GM18511 (cell line): ENCODE results near the gene SPNS3.

Experiments used
- ATAC-seq: cut with Tn5 transposase; IDR thresholded peaks from one replicate; pipeline ENCODE4 v1.9.1; 2021; ENCODE audit warnings: mild to moderate bottlenecking, moderate library complexity; ENCODE audit not compliant: unreplicated experiment

SPNS3 gene

GRCh38 chr17:4523946-4524345 lies 90.2 kb downstream of the SPNS3 start:
- ATAC-seq, result no peak

- no peak for ATAC-seq
Observed at GRCh38 chr17:4525691-4526397, 92.1 kb downstream of the SPNS3 start.

DNA sequence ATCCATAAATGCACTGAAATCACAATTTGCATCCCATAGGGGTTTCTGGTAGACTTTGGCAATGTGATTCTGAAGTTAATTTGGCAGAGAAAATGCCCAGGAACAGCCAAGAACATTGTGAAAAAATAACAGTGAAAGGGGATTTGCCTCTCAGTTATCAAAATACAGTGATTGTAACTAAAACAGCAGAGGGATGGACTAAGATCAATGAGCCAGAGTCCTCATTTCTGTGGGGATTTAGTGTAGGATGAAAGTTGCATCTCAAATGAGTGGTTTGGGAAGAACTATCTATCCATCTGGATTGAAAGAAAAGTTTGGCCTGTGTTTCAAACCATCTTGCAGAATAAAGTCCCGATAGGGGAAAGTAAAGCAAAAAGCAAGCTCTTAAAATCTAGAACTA lies 93.4 kb downstream of the SPNS3 start:
- no peak for ATAC-seq

GRCh38 chr17:4527566-4528125 lies 93.9 kb downstream of the SPNS3 start:
- ATAC-seq, result no peak

GRCh38 chr17:4529533-4530152 lies 95.9 kb downstream of the SPNS3 start:
- no peak for ATAC-seq

DNA sequence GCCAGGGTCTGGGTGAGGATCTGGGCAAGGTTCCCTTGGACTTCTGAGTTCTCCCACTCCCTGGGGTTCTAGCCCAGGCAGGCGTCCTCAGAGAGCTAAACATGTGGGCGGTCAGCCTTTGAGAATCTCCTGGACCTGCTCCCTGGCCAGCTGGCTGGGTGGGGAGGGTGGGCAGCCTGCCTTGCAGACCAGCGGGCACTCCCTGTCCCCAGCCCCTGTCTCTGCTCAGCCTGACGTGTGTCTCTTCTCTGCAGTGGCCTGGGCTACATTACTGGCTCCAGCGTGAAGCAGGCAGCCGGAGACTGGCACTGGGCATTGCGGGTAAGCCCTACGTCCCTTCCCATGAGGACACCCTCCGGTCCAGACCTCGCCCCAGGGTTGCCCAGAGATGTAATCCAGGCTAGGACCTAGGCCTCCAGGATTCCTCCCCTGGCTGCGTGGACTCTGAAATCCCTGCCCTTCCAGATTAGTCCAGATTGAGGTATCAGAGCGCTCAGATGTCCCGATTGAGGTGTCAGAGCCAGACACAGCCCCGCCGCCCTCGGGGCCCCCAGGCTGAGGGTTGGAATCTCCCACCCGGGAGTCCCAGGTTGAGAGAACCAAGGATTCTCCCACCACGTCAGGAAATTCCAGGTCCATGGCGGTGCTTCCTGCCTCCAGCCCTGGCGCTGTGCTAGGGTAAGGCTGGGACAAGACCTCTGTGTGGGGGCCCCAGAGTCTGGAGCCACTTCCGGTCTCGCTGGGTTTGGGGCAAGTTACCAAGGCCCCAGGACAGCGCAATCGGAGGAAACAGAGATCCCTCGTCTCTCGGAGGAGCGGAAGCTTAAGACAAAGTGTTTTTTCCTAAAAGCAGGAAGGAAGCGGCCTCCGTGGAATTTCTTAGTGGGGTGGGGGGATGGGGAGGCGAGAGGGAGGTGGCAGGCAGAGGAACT lies 97.3 kb downstream of the SPNS3 start:
- no peak for ATAC-seq

DNA sequence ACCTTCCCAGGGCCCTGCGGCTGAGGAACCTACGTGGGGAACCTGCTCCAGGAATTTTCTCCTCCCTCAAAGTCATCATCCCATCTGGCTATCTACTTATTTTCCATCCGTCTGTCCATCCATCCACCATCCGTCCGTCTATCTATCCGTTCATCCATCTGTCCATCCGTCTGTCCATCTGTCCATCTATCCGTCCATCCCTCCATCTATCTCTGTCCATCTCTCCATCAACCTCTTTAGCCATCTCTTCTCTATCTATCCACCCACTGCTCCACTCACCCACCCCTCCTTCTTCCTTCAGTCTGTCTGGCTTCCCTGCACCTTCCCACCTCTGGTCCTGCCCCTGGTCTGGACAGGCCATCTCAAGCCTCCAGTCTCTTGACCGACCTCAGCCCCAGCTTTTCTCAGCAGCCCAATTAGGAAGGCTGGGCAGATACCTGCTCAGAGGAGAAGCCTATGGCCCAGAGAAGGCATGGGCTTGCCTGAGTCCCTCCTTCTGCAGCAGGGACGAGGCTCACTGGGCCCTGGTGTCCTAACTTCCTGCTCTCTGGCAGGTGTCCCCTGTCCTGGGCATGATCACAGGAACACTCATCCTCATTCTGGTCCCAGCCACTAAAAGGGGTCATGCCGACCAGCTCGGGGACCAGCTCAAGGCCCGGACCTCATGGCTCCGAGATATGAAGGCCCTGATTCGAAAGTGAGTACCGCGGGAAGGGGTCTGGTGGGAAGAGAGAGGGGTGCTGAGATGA lies 98.4 kb downstream of the SPNS3 start:
- ATAC-seq, result no peak

- ATAC-seq, result no peak
Observed at GRCh38 chr17:4532860-4533522, 99.3 kb downstream of the SPNS3 start.

DNA sequence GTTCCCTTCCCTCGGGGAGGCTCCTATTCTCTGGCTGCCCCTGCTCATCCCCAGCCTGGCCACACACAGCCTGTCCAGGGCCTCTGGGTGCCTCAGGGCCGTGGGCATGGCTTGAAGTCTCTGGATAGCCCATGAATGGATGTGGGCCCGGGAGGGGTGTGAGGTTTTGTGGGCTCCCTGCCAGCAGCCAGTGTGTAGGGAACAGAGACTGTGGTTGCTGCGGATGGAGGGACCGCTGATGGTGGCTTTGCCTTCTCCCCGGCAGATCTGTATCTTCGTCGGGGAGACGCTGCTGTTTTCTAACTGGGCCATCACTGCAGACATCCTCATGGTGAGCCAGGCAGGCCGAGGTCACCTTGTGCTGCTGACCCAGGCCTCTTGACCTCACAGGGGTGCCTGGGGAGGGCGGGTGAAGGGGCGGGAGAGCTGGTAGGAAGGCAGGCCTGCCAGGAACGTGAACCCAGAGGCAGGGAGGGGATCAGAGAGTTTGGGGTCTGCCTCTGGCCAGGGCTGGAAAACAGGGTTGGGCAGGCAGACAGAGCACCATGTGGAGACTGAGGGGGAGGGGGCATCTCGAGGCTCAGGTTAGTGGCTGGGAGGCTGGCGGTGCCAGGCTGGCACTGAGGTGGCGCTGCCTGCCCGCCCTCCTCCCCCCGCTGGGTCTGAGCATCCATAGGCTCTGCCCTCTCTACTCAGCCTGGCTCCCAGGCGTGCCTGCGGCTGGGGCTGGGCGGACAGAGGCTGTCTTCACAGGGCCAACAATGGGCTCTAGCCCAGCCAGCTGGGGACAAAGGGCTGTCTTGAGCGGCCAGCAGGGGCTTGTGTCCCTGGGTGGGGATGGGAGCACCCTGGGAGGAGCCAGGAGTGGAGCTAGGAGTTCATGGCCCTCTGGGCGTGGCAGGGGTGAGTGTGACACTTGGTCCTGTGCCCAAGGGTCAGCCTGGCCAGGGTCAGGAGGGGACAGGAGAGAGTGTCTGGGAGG lies 100.1 kb downstream of the SPNS3 start:
- ATAC-seq, result no peak

- ATAC-seq, result no peak
Observed at GRCh38 chr17:4534515-4534914, 100.8 kb downstream of the SPNS3 start.

- no peak for ATAC-seq
Observed at GRCh38 chr17:4534928-4535666, 101.4 kb downstream of the SPNS3 start.

- ATAC-seq, result no peak
Observed at GRCh38 chr17:4535667-4536258, 102.0 kb downstream of the SPNS3 start.

- no peak for ATAC-seq
Observed at GRCh38 chr17:4536259-4536741, 102.6 kb downstream of the SPNS3 start.

DNA sequence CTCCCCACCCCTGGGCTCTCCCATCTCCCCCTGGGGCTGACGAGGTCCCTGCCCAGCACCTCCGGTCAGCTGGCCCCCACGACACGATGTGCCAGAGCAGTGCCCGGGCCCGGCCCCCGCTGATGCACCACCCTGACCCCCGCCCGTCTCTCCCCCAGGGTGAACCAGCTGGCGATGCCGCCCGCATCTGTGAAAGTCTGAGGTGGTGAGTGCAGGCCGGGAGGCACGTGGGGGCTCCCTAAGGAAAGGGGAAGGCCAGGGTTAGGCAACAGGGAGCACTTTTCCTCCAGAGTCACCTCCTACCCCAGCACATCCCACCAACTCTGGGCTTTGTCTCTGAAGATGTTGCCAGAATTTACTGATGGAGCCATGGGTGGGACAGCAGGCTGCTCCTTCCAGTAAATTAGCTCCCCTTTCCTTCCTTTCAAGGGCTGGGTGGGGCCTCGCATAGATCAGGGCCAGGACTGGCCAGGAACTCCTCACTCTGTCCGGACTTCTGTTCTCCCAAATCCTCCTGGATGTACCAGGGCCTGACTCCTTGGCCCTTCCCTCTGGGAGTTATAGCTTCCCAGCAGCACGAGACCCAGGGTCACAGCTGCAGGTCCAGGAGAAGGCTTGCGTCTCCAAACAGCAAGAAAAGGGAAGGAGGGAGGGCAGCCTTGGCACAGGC lies 103.1 kb downstream of the SPNS3 start:
- ATAC-seq, result no peak
